Smooth muscle cell of the brain vasculature (primary cell): Measurements from ENCODE around the gene NMT1.

ENCODE experiments used
- DNase-seq: peaks from one replicate; pipeline ENCODE4 v3.0.0-alpha.2; 2012; ENCODE audit warnings: low read depth, low spot score

NMT1 gene

GRCh38 chr17:45077643-45078042 lies 16.5 kb downstream of the NMT1 start:
- no peak for DNase-seq

GRCh38 chr17:45081047-45081703 lies 20.1 kb downstream of the NMT1 start:
- no peak for DNase-seq

- DNase-seq, result no peak
These were observed 25.3 kb downstream of the NMT1 start for GRCh38 chr17:45086391-45086790.

- DNase-seq, result no peak
These were observed 25.9 kb downstream of the NMT1 start for GRCh38 chr17:45086865-45087503.

- no peak for DNase-seq
These were observed 26.4 kb downstream of the NMT1 start for GRCh38 chr17:45087504-45087975.

GRCh38 chr17:45087978-45088377 lies 26.9 kb downstream of the NMT1 start:
- DNase-seq, result no peak

- no peak for DNase-seq
These were observed 27.6 kb downstream of the NMT1 start for GRCh38 chr17:45088741-45089140.

GRCh38 chr17:45090711-45091110 lies 29.6 kb downstream of the NMT1 start:
- DNase-seq, result no peak

- no peak for DNase-seq
These were observed 30.8 kb downstream of the NMT1 start for GRCh38 chr17:45091778-45092425.

- DNase-seq, result peak; percentile 88
These were observed 31.9 kb downstream of the NMT1 start for GRCh38 chr17:45092911-45093430.

- DNase-seq, result no peak
These were observed 32.5 kb downstream of the NMT1 start for GRCh38 chr17:45093444-45094110.

- no peak for DNase-seq
These were observed 35.0 kb downstream of the NMT1 start for GRCh38 chr17:45096141-45096540.

- DNase-seq, result no peak
These were observed 35.8 kb downstream of the NMT1 start for GRCh38 chr17:45096926-45097325.

- no peak for DNase-seq
These were observed 37.2 kb downstream of the NMT1 start for GRCh38 chr17:45098081-45098868.

- no peak for DNase-seq
These were observed 37.9 kb downstream of the NMT1 start for GRCh38 chr17:45098869-45099616.

GRCh38 chr17:45101546-45101882 lies 40.4 kb downstream of the NMT1 start:
- no peak for DNase-seq

GRCh38 chr17:45101883-45102811 lies 41.0 kb downstream of the NMT1 start:
- no peak for DNase-seq

- no peak for DNase-seq
These were observed 41.7 kb downstream of the NMT1 start for GRCh38 chr17:45102856-45103255.

GRCh38 chr17:45103269-45103795 lies 42.2 kb downstream of the NMT1 start:
- DNase-seq, result no peak
